Spleen (tissue), 7 donors: ENCODE results near the gene LRRC31.

Experiments used
- CTCF ChIP-seq, 11 experiments: fragments of 200-600 bp in 7 of 11; fragments of 450-650 bp in 4 of 11; sonication (generic) in 4 of 11; IDR thresholded peaks in 8 of 11; conservative IDR thresholded peaks in 3 of 11; 1 replicate in 7 of 11; 2 replicates in 4 of 11; pipeline versions ENCODE4 v1.4.0 to v1.8.0; 2016 to 2021; ENCODE audit warnings: antibody characterized with exemption in 11 of 11, inconsistent platforms in 4 of 11, mild to moderate bottlenecking in 1 of 11
- POLR2A ChIP-seq, 3 donors: fragments of 450-650 bp; IDR thresholded peaks; one replicate each; pipeline ENCODE4 v1.5.1; 2017; ENCODE audit warnings: antibody characterized with exemption in 3 of 3, mild to moderate bottlenecking in 1 of 3
- POLR2AphosphoS5 ChIP-seq, 3 donors: sonication (generic); formaldehyde crosslinking; IDR thresholded peaks; one replicate each; pipeline ENCODE4 v1.5.1; 2017; ENCODE audit warnings: antibody characterized with exemption in 3 of 3
- donor health status: DM: no; HTN: no; CAD: no; lungs with moderate emphysema.
- donor health status: DM: no; HTN: no; CAD: no.
- donor health status: DM: no; HTN: no; CAD: no.

GRCh38 chr3:169792359-169792758 lies 77.4 kb downstream of the LRRC31 start:
- TF ChIP-seq CTCF (IDR thresholded peaks at IDR 0.05 in 8 of 11, conservative IDR thresholded peaks at IDR 0.05 in 3 of 11) (no peak), POLR2A (IDR thresholded peaks at IDR 0.05) (no peak), POLR2AphosphoS5 (IDR thresholded peaks at IDR 0.05) (no peak)
